Stimulated activated CD8-positive, alpha-beta memory T cell treated with anti-CD3 and anti-CD28 coated beads, Interleukin-4, amount 100 ng/mL, for 4 hours (primary cell): ENCODE results near the gene TRIO.

ENCODE experiments used
- DNase-seq, 2 donors: peaks; one replicate each; pipeline ENCODE4 v3.0.0-alpha.2; 2020; ENCODE audit warnings: low read depth in 2 of 2, low spot score in 1 of 2

Gene TRIO

DNA sequence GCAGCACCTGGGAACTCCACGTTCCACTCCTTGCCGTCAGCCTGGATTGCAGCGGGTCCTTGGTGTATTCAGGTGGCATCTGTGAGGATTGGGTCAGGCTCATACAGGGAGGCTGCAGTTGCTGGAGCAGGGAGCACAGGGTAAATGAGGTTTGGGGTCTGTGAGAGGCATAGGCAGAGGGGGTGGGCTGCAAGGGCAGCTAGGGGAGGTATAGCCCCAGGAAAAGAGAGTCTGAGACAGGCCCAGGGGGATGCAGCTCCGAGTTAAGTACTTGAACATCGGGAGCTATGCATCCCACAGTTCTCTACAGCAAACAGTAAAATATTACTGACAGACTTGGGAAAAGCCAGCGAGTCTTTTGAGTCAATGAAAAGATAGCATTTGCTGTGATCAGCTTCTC is 101.6 kb downstream of the TRIO start:
- DNase-seq: no peak

DNA sequence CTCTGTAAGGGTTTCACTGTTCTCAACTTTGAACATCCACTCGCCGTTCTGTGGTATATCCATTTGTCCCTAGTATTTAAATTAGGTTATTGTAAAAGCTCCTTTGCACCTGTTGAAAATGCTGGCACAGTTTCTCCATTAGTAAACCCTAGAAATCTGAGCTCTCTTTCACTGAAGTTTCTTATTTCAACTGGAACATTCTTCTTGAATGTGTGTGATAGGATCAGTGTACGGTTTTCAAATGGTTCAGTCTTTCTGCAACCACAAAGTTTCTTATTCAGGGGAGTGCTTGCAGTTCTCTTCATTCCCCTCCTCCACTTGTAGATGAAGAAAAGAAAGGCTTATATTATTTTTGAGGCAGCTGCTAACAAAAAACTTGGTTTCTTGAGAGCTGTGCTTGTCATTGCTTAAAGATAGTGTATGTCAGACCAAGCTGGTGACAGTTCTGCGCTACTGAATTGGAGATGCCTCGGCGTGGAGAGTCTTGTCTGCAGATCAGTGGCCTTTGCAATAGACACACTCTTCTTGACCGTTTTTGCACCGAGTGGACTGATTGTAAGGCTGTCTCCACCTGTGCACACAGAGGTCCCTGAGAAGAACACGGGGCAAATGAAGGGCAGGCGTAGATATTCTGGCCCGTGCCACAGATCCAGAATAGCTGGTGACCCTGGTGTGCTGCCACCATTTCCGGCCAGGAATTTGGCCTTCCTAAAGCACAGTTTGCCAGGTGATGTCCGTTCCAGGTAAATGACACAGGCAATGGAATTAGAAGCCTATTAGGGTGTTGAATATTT is 102.2 kb downstream of the TRIO start:
- DNase-seq: no peak

DNA sequence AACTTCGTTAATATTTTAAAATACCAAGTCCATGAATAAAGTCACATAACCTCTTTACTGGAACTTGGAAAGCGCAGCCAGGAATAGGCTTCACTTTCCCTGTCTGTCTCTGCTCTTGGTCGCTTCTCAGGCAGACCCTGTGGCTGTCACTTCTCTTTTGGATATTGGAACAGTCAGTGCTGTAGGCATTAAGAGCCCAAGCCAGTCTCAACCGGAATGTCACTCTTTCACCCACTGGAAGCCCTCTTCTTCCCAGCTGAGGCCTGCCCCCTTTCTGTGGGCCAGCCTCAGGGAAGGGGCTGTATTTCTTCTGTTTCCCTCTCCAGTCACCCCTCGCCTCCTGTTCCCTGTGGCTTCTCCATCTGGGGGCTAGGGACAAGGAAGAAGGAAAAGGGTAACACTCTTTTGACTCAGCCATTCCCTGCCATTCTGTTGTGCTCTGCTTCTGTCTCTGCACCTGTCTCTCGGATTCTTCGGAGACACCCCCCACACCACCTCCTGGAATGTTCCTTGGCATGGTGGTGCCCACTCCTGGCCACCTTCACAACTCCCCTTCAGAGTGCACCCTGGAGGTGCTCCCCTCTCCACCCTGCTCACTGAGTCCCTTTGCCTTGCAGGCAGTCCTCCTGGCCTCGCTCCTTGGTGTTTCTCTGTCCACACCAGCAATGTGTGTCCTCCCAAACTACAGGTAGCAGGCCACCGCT is 103.4 kb downstream of the TRIO start:
- no peak for DNase-seq

DNA sequence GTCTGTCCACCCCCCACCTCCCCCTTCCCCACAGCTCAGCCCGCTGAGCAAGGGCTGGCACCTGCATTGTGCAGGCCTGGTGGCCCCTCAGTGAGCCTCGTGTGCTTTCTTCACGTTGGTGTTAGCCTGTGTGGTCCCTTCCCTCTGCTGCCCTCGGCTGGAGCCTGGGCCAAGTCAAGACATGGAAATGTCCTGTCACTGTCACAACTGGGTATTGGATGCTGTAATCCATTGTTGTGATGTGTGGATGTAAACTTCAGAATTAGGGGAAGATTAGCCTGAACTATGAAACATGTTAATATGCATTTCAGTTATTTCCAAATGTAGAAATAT is 103.9 kb downstream of the TRIO start:
- DNase-seq: no peak

DNA sequence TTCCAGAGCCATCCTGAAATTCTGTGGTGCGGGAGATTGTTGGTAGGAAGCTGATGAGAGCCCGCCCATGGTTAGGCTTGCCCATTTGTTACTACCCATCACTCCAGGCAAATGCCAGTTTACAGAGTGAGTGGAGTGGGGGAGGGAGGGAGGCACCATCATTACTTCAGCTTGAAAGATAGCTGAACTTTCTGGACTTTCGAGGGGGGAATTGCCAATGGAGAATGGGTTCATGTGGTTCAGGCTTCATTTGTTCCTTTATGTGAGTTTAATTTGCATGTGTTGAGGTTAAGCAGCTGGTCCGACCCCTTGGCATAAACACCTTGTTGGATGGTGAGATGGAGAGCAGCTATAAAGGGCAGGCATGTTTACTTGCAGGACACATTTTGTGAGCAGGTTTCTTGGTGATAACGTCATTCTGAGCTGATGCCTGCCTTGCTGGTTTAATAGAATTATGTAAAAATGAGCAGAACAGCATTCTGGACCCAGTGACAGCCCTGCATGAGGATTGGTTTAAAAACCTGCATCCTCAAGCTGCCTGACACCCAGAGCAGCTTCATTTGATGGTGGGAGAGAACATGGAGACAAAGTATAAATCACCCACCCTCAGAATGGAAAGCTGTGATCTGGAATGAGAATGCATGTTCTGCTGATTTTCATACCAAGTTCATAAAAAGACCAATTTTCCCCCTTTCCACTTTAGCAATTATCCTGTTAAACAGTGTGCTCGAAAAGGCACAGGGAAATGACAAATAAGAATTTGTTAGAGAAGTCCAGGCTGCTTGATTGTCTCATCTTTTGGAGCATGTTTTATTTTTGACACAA is 106.3 kb downstream of the TRIO start:
- no peak for DNase-seq

DNA sequence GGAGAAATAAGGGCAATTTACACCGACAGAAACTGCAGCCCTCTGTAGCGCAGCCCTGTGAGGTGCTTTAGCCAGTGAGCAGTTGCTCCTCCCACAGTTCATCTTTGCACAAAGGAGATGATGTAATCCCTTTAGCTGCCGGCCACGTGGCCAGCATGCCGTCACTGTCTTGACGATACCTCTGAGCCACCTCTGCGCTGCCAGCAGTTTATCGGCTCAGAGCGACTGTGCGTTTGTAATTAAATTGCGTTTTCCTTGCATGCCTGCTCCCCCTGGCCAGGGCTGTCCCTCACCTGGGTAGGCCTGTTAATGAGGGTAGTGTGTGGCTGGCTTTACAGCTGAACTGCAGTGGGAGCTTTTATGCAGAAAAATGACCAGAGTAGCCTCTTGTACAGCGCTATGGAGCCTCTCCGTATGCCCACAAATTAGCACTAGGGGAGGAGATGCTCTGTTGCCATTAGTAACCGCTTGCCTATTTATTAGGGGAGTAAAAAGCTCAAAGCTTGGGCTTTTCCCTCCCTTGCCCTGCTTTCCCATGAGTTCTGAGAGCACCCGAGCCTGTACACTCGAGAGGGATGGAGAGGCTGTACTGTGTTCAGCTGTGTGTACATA is 107.0 kb downstream of the TRIO start:
- DNase-seq: no peak

DNA sequence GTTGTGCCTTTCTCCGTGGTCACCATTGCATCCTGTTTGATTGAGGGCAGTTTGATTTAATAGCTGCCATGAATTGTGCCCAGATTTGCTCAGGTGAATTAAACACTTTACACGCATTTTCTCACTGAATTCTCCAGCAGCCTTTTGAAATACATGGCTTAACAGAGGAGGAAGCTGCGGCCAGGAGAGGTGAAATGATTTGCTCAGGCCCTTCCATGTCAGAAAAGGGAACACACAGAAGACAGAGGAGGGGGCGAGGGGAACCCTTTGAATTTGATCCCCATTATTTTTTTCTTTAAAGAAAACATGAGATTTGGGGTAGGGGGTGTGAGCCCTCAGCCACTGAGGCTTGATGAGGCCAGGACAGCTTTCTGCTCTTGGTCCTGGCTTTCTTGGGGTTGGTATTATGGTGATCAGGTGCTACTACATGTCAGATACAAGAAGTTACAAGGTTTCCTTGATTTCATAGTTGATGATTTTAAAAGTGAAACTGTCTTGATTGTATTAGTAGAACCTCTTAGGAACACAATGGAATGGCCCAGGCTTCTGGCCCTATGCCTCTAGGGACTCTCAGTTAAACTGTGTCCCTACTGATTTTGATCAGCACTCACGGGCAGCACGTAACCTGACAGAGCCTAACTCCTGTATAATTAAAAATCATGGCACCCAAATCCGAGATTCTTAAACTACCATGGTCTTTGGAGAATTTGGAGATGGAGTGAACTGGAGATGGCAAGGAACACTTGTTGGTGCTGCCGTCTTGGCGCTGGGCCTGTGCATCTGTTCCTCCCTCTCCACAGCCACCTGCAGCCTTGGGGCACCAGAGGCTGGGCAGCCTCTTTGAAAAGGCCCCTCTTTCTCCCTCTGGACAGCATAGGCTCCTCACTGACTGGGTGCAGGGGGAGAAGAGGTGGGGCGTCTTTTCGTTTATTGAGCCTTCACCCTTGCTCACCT is 107.9 kb downstream of the TRIO start:
- no peak for DNase-seq

DNA sequence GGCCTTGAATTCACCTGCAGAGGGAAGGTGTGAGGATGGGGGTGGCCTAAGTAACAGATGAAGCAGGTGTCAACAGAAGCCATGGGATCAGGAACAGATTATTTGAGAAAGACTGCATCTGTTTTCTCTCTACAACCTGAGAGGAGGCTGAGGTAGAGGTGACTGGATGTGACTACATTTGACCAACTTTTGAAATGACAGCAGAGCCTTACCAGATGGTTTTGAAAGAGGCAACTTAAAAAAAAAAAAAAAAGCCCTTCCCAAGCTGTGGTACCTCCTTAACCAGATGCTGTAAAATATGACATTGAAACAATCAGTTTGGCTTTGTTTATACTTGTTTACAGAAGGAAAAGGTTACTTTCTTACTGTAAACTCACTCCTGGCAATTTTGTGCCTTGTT is 108.6 kb downstream of the TRIO start:
- no peak for DNase-seq

DNA sequence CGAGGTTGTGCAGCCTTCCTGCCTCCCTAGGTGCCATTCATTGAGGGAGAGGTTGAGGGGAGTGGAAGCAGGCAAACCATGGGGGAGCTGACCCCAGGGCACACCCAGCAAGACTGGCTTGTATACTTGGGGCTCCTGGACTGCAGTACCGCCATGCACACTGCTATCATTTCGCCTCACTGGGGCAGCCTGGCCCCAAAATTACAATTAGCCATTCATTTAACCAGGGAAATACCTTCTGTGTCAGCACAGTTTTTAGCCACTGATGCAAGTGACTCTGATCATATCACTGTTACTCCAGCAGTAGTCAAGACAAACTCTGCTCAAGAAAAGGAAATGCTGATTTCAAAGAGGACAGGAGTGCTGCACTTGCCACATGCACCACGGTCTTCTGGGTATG is 109.7 kb downstream of the TRIO start:
- DNase-seq: no peak

DNA sequence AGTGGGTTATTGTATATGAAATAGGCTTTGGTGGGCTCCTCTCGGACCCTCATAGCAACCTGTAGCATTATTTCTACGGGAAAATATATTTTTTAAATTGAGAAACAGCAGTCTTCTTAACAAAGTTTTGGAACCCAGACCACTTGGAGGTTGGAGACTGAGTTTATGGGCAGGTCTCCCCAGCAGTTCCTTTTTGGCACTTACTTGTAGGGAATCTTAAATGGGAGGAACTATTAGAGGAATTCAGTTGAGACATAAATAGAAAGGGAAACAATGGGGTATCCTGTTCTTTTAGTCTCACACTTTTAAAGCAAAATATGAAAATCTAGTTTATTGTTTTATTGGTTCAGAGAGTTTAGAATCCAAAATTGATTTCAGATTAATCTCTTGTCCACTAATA is 111.5 kb downstream of the TRIO start:
- no peak for DNase-seq

DNA sequence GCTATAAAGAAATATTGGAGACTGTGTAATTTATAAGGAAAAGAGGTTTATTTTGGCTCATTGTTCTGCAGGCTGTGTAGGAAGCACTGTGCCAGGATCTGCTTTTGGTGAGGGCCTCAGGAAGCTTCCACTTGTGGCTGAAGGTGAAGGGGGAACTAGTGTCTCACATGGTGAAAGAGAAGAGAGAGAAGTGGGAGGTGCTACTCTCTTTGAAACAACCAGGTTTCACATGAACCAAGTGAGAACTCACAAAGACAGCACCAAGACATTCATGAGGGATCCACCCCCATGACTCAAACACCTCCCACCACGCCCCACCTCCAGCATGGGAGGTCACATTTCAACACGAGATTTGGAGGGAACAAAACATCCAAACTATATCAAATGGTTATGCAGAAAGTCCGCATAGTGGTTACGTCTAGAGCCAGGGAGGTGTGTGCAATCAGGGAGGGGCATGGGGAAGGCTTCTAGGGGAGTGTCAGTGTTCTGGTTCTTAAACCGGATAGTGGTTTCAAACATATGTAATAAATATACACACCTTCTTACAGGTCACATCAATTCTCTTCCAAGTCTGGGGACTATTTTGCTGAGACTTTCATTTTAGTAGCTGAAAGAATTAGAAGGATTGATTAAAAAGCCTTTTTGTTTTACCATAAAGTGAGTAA is 113.0 kb downstream of the TRIO start:
- no peak for DNase-seq

DNA sequence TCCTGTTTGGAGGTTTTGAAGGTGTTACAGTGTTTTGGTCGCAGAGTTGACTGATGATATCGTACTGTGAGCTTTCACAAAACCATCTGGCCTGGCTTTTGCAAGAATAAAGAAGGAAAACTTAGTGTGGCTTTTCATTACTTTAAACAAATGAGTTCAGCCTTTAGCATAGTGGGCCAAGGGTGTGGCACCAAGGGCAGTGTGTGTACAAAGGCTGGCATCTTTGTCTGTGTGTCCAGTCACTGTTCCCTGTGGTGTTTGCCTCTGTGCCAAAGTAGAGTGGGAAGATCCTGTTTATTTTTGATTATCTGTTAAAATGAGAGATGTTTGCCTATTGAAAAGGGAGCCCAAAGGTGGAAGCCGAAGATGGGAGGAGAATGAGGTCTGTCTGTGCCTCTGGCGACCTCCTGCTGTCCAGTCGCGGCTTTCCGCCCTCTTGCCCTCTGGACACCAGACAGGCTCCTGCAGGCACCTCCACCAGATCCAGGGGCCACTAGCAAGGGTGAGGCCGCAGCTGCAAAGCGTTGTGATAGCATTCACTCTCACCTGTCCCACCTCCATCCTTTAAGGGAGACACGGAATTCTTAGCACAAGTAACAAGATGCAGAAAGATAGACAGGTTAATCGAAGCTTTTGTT is 113.7 kb downstream of the TRIO start:
- DNase-seq: no peak

DNA sequence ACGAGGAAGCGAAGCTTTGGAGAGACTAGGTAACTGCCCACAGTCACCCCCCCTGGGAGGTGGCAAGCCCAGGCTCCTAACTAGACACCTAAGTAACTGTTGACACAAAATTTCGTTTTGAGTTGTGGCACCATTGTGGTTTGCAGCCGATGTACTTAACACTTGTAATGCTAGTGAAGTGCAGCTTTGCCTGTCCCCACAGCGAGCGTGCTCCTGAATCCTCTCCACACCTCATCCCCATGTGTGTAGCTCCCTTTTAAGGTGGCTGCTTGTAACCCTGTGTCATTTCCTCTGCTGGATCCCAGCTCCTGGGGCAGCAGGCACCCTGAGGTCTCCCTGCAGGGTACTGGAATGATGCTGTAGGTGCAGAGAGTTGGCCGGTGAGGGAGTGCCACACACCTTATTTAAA is 114.9 kb downstream of the TRIO start:
- DNase-seq: no peak

DNA sequence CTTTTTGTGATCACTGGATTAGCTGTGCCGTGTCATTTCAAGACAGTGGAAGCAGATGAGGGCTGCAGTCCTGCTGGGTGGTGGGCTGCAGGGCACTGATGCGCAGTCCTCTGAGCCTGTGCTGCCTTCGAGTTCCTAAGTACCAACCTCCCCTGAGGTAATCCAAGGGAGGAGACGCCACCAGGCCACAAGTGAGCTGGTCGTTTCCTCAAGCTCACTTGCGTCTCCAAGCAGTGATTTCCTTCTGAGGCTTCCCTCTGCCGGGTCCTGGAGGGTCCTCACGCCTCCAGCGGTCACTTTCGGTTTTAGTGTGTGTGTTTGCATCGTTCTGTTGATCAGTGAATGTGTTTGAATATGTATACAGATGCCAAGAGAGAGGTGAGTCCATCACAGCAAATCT is 115.7 kb downstream of the TRIO start:
- no peak for DNase-seq

DNA sequence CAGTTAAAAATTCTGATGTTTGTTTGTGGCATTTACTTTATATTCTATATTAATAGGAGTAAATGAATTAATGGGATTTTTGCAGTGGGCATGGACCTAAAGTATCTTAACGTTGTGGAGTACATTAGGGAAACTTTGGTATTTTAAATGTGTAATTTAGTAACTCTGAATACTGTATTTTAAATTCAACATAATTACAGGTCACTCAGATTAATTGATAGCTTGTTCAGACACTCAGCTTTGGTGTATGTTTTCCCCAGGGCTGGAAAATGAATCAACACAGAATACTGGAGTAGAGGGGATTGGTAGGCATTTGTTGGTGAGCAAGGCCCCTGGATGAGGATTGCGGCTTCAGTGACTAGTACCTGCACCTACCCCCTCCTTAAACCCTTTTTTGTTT is 117.5 kb downstream of the TRIO start:
- no peak for DNase-seq

DNA sequence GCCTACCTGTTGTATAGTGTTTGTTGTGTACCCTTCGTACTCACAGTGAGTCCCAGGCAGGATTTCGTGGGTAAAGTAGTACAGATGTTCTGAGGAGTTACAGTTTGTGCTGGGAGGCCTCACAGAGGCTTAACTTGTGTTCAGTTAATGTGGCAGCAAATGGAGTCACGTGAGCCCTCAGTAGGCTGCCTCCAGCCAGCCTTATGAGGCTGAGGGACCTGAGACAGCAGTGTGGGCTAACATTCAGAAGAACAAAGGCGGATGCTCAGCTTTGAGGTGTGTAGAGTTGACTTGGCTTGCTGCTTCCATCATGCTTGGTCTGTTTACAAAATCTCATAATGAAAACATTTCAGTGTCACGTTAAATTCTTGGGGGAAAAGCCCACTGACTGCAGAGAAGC is 118.1 kb downstream of the TRIO start:
- DNase-seq: no peak

DNA sequence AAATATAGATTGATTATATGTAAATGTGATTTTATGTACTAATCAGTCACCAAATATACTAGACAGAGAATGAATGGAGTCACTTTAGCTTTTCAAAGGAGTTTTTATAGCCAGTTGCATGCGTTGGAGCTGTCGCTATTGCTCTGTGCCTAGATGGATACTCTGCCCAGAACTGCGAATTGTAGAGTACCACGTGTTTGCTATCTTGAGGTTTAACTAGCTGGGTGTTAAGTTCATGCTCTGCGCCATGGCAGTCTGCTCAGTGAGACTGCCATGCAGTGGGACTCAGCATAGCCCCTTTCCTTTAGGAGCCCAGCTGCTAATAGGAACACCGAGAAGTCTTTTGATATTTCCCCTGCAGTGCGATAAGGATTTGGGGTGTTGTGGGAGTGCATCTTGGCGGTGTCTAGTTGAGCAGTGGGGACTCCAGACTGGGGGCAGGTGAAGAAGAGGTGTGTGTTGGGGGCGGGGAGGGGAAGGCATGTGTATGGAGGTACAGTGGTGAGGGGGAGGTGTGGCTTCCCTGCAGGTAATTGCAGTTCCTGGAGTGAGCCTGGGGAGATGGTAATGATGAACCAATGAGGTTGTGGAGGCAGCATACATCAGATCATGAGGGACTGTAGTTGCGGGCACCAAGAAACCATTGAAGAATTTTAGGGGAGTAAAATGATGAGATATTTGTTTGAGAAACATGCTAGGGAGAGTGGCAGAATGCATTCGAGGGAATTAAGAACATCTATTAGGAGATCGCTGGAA is 118.9 kb downstream of the TRIO start:
- DNase-seq: no peak

DNA sequence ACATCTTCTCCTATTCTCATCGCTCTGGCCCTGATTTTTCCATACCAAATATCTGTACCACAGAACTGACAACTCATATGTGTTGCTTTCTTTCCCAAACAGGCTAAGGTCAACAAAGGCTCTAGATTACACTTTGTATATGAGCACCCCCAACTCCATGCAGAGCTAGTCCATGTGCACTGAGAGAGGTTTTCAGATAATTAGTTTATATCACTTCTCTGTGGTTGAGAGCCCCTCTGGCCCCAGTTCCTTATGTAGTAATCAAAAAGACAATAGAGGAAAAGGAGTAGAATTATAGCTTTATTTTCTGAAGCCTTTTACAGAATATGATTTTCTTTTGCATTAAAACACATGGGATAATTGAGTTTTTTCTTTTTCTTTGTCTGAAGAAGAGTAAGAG is 120.0 kb downstream of the TRIO start:
- DNase-seq: no peak

DNA sequence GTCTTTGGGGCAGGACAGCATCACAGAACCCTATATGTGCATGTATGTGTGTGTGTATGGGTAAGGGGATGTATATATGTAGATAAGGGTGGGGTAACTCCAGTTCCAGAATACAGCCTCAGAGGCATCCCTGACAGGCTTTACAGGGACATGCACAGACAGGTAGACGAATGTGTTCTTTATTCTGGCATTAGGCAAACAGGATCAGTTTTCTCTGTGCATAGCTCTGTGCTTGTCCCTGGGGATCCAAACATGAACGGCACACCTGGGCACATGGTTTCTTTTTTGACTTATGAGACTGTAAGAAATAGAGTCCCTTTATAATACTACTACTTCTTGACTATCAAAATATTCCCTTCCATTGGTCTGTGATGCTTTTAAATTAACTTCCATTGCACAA is 120.6 kb downstream of the TRIO start:
- DNase-seq: no peak
